ENCODE measurements around the gene POGLUT3.

POGLUT3 gene

GRCh38 chr11:108498816-108499408 is 728 bp upstream of the POGLUT3 start:
- DNase-seq: no peak

- peak; percentile 81 for DNase-seq
Measured at GRCh38 chr11:108497317-108498045, 703 bp downstream of the POGLUT3 start.

- DNase-seq: peak; percentile 67
Measured at GRCh38 chr11:108496643-108497256, 1.4 kb downstream of the POGLUT3 start.

- DNase-seq: no peak
Measured at GRCh38 chr11:108495326-108495725, 2.9 kb downstream of the POGLUT3 start.

- DNase-seq: no peak
Measured at GRCh38 chr11:108494182-108494581, 4.0 kb downstream of the POGLUT3 start.

GRCh38 chr11:108491936-108492335 is 6.2 kb downstream of the POGLUT3 start:
- no peak for DNase-seq

- no peak for DNase-seq
Measured at GRCh38 chr11:108486828-108487227, 11.4 kb downstream of the POGLUT3 start.

GRCh38 chr11:108486331-108486730 is 11.9 kb downstream of the POGLUT3 start:
- DNase-seq: no peak

- no peak for DNase-seq
Measured at GRCh38 chr11:108483163-108483562, 15.0 kb downstream of the POGLUT3 start.

GRCh38 chr11:108474664-108475463 is 23.3 kb downstream of the POGLUT3 start:
- DNase-seq: no peak

- no peak for DNase-seq
Measured at GRCh38 chr11:108472681-108473080, 25.5 kb downstream of the POGLUT3 start.

- DNase-seq: no peak
Measured at GRCh38 chr11:108468478-108468864, 29.7 kb downstream of the POGLUT3 start.

- DNase-seq: peak; percentile 100
Measured at GRCh38 chr11:108467091-108467823, 30.9 kb downstream of the POGLUT3 start, which contains the start of gene C11orf65. TSS of gene C11orf65 (minus strand) at chr11:108467529. CDS start at chr11:108461559, 5,970 bp downstream.

- no peak for DNase-seq
Measured at GRCh38 chr11:108466405-108466804, 31.8 kb downstream of the POGLUT3 start.

- DNase-seq: no peak
Measured at GRCh38 chr11:108453207-108453835, 44.9 kb downstream of the POGLUT3 start.
